SK-N-SH (cell line): Measurements from ENCODE around the gene ATP6V0E1. TPM values are rescaled to one million over a fixed set of nuclear protein-coding genes. Genes with fewer than 3 reads are reported as not detected.

Experiments used
- CTCF ChIA-PET: fragments of 300-600, 350-600 bp; formaldehyde crosslinking; extraction: SDS; loops from one replicate; lab custom pipeline; 2021; lab: Yijun Ruan, JAX
- POLR2A ChIA-PET: fragments of 350-600 bp; sonication (Branson Sonifier 250); formaldehyde crosslinking; extraction: SDS; loops from one replicate; lab custom pipeline; 2020; ENCODE audit warnings: antibody characterized with exemption, inconsistent platforms; lab: Yijun Ruan, JAX
- DNase-seq: peaks from one replicate; pipeline ENCODE4 v3.0.0; 2012
- H2AFZ ChIP-seq: fragments of 200-600 bp; sonication (generic); 2 replicates; pipeline ENCODE4 v1.8.1; 2016; ENCODE audit warnings: antibody characterized with exemption, mild to moderate bottlenecking, low read depth
- H3F3A ChIP-seq: fragments of 200-600 bp; sonication (generic); replicated peaks from 2 replicates; pipeline ENCODE3; 2016; ENCODE audit warnings: antibody characterized with exemption, mild to moderate bottlenecking; ENCODE audit not compliant: insufficient read depth
- H3K27ac ChIP-seq, 2 experiments: fragments of 200-500 bp in 1 of 2; fragments of 200-600 bp in 1 of 2; sonication (Bioruptor generic) in 1 of 2; sonication (generic), shearing (Covaris generic) in 1 of 2; 2 replicates each; pipeline versions ENCODE4 v1.5.1 to v1.6.1; 2014 to 2016; ENCODE audit warnings: low read depth in 2 of 2, inconsistent platforms in 1 of 2, low read length in 1 of 2, mild to moderate bottlenecking in 1 of 2, mixed read lengths in 1 of 2
- H3K27me3 ChIP-seq: fragments of 200-600 bp; sonication (generic), shearing (Covaris generic); 2 replicates; pipeline ENCODE4 v1.6.1; 2016; ENCODE audit warnings: mixed run types; ENCODE audit not compliant: insufficient read depth
- H3K36me3 ChIP-seq, 2 experiments: fragments of 200-500 bp in 1 of 2; fragments of 200-600 bp in 1 of 2; sonication (Bioruptor generic) in 1 of 2; sonication (generic) in 1 of 2; replicated peaks in 1 of 2; 2 replicates each; pipeline versions ENCODE3 to v1.5.1; 2014 to 2016; ENCODE audit warnings: low read length in 1 of 2, mild to moderate bottlenecking in 1 of 2; ENCODE audit not compliant: insufficient read depth in 2 of 2, control insufficient read depth in 1 of 2
- H3K4me1 ChIP-seq, 2 experiments: fragments of 200-500 bp in 1 of 2; fragments of 200-600 bp in 1 of 2; sonication (Bioruptor generic) in 1 of 2; sonication (generic), shearing (Covaris generic) in 1 of 2; 2 replicates each; pipeline versions ENCODE4 v1.5.1 to v1.6.1; 2014 to 2016; ENCODE audit warnings: low read depth in 1 of 2, low read length in 1 of 2, mixed run types in 1 of 2; ENCODE audit not compliant: insufficient read depth in 2 of 2, control insufficient read depth in 1 of 2
- H3K4me2 ChIP-seq: fragments of 200-600 bp; sonication (generic), shearing (Covaris generic); 2 replicates; pipeline ENCODE4 v1.6.1; 2017; ENCODE audit warnings: mixed run types
- H3K4me3 ChIP-seq, 2 experiments: fragments of 200-500 bp in 1 of 2; fragments of 200-600 bp in 1 of 2; sonication (Bioruptor generic) in 1 of 2; sonication (generic), shearing (Covaris generic) in 1 of 2; 2 replicates each; pipeline versions ENCODE4 v1.5.1 to v1.8.1; 2014 to 2016; ENCODE audit warnings: low read depth in 2 of 2, inconsistent platforms in 1 of 2, low read length in 1 of 2, mild to moderate bottlenecking in 1 of 2, mixed read lengths in 1 of 2, moderate library complexity in 1 of 2
- H3K79me2 ChIP-seq: fragments of 200-600 bp; sonication (generic); 2 replicates; pipeline ENCODE4 v1.8.1; 2017; ENCODE audit warnings: mild to moderate bottlenecking; ENCODE audit not compliant: insufficient read depth
- H3K9ac ChIP-seq: fragments of 200-600 bp; sonication (generic); 2 replicates; pipeline ENCODE4 v1.6.1; 2017; ENCODE audit warnings: mixed run types
- H3K9me2 ChIP-seq: fragments of 200-600 bp; sonication (generic); 2 replicates; pipeline ENCODE4 v1.6.1; 2017; ENCODE audit warnings: mixed run types
- H3K9me3 ChIP-seq: fragments of 200-600 bp; sonication (generic); 2 replicates; pipeline ENCODE4 v1.6.1; 2017; ENCODE audit warnings: mixed run types, mild to moderate bottlenecking, moderate library complexity
- H4K20me1 ChIP-seq: fragments of 200-600 bp; sonication (generic); 2 replicates; pipeline ENCODE4 v1.6.1; 2017; ENCODE audit warnings: mild to moderate bottlenecking, mixed run types; ENCODE audit not compliant: insufficient read depth
- EZH2phosphoT487 ChIP-seq: fragments of 200-600 bp; sonication (generic); IDR thresholded peaks from 2 replicates; pipeline ENCODE4 v1.6.1; 2017; ENCODE audit warnings: low read depth, mixed run types, mild to moderate bottlenecking, antibody characterized with exemption, moderate library complexity, borderline replicate concordance
- FOXJ3 ChIP-seq: sonication (generic); formaldehyde crosslinking; IDR thresholded peaks from 2 replicates; pipeline ENCODE4 v1.5.1; 2020; ENCODE audit warnings: mild to moderate bottlenecking, missing genetic modification reagents
- GATA2 ChIP-seq: sonication (generic); formaldehyde crosslinking; IDR thresholded peaks from 2 replicates; pipeline ENCODE4 v1.5.0; 2020; ENCODE audit warnings: mild to moderate bottlenecking, missing genetic modification reagents
- MXI1 ChIP-seq: IDR thresholded peaks from 2 replicates; pipeline ENCODE4 v1.6.1; 2012; ENCODE audit warnings: mild to moderate bottlenecking, low read depth, low read length, improper control_type of control experiment
- NFIC ChIP-seq: IDR thresholded peaks from 2 replicates; pipeline ENCODE4 v1.4.0; 2012; ENCODE audit warnings: borderline replicate concordance
- NRF1 ChIP-seq: IDR thresholded peaks from 2 replicates; pipeline ENCODE4 v1.6.1; 2012; ENCODE audit warnings: low read depth, mild to moderate bottlenecking, low read length
- POLR2AphosphoS5 ChIP-seq: IDR thresholded peaks from 2 replicates; pipeline ENCODE4 v1.6.1; 2012; ENCODE audit warnings: low read depth, low read length
- RAD21 ChIP-seq: IDR thresholded peaks from 2 replicates; pipeline ENCODE4 v1.6.1; 2012; ENCODE audit warnings: mild to moderate bottlenecking, low read length
- SIN3A ChIP-seq: IDR thresholded peaks from 2 replicates; pipeline ENCODE4 v1.6.1; 2012; ENCODE audit warnings: low read depth, mild to moderate bottlenecking, low read length, moderate library complexity, borderline replicate concordance
- SMC3 ChIP-seq: IDR thresholded peaks from 2 replicates; pipeline ENCODE4 v1.6.1; 2012; ENCODE audit warnings: low read depth, low read length, improper control_type of control experiment
- TCF12 ChIP-seq: IDR thresholded peaks from 2 replicates; pipeline ENCODE4 v1.4.0; 2012
- TEAD4 ChIP-seq: IDR thresholded peaks from 2 replicates; pipeline ENCODE4 v1.4.0; 2012; ENCODE audit warnings: mild to moderate bottlenecking, borderline replicate concordance; ENCODE audit not compliant: insufficient read depth
- YY1 ChIP-seq: IDR thresholded peaks from 2 replicates; pipeline ENCODE4 v1.4.0; 2012; ENCODE audit warnings: low read depth, mild to moderate bottlenecking
- WGBS: methylation state at CpG from one replicate; pipeline ENCODE4 v1.1.6; 2017; ENCODE audit warnings: low lambda C conversion rate; 5-methylcytosine and 5-hydroxymethylcytosine counted together
- polyA plus RNA-seq, 3 experiments: library from polyadenylated mRNA; depleted of rRNA; stranded (reverse); fragments of >200 nt; gene quantifications; 2 replicates each; pipeline ENCODE4 v1.2.3, GENCODE V29; 2012
- TF ChIP-seq, protein P1 (sequence below): IDR thresholded peaks from 2 replicates; pipeline ENCODE4 v1.4.0; 2012; ENCODE audit warnings: low read depth
- TF ChIP-seq, protein P2 (sequence below): fragments of 200-600 bp; sonication (generic); IDR thresholded peaks from 2 replicates; pipeline ENCODE4 v1.6.1; 2017; ENCODE audit warnings: antibody characterized with exemption, mild to moderate bottlenecking, moderate library complexity

ATP6V0E1 gene
- polyA plus RNA-seq, 1 of the 3 experiments (the other 2 are of a cell fraction), result 243 TPM

DNA sequence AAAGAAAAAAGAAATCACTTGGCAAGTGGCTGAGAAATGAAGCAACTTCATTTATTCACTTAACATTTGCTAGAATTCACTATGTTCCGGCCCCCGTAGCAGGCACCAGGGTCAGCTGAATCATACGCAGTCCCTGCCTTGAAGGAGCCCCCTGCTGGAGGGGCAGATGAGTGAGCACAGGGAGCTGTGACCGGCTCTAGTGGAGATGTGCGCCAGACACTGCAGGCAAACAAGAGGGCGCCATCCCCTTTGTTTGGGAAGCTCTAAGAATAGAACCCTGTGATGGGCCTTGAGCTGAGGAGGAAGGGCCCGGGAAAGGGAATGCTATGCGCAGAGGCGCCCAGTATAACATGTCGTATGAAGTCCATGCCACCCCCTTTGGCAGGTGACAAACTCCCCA is 44.5 kb upstream of the ATP6V0E1 start:
- H3K9ac ChIP-seq, result no peak overlapping the region
- CTCF ChIA-PET, result interaction anchor here (1.9 to 23.2 kb wide), 5 partner anchors 7 to 229 kb away, joined by 6 to 508 read pairs (median 9); no protein-coding TSS in a partner anchor
- peak overlapping the region in 1 of 2 experiments; percentile 28; a peak in 1 of 4 replicates for H3K4me3 ChIP-seq

DNA sequence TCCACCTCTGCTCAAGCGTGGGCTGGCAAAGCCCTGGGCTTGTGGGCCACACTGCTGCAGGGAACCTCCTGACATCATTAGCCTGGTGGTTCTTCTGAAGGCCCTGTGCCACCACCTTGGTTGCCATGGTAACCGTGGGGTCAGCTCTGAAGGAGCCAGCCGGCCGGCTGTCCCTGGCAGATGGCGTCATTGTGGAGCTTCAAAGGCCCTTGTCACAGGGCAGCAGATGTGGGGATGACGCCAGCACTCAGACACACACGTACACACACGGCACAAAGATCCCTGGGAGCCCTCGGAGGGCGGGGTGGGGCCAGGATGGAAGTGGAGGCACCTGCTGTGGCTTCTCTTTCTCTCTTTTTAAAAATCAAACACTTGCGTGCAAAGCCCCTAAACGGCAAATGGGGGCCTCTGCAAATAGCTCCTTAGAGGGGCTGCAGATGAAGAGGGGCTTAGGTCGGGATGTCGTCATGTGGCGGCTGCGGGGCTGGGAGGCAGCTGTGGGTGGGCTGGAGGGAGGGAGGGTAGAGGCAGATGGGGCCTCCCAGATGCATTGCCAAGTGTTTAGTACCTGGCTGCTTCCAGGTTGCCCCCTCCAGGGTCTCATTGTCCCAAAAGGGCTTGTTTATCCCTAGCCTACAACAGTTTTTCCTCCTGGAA is 43.8 kb upstream of the ATP6V0E1 start:
- Histone ChIP-seq H3K4me2 (no peak overlapping the region), H3F3A (peaks cover 33% of the 10 kb centered on the region), H3K9me3 (no peaks in the 10 kb centered on the region), H4K20me1 (no peaks in the 10 kb centered on the region), H2AFZ (no peak overlapping the region), H3K4me1 (peaks cover 0 to 29% of the 10 kb centered on the region in 2 experiments; a peak in 2 of 4 replicates), H3K27ac (peak overlapping the region in 1 of 2 experiments; percentile 56; a peak in 1 of 4 replicates), H3K9ac (no peak overlapping the region), H3K9me2 (no peaks in the 10 kb centered on the region), H3K79me2 (peaks cover 5% of the 10 kb centered on the region; the same call in 1 of the 2 replicates), H3K36me3 (peaks cover 2 to 16% of the 10 kb centered on the region in 2 experiments), H3K27me3 (no peaks in the 10 kb centered on the region), H3K4me3 (no peak overlapping the region)
- DNase-seq, result no peak
- no peak for TF ChIP-seq GATA2 (CRISPR knock-in tag)
- no peak for TF ChIP-seq FOXJ3 (CRISPR knock-in tag)
- TF ChIP-seq YY1, result no peak
- TF ChIP-seq, protein P1, sequence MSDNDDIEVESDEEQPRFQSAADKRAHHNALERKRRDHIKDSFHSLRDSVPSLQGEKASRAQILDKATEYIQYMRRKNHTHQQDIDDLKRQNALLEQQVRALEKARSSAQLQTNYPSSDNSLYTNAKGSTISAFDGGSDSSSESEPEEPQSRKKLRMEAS, result no peak
- TF ChIP-seq MXI1, result no peak
- no peak for TF ChIP-seq TCF12
- no peak for TF ChIP-seq NRF1
- no peak for TF ChIP-seq SMC3
- TF ChIP-seq, protein P2, sequence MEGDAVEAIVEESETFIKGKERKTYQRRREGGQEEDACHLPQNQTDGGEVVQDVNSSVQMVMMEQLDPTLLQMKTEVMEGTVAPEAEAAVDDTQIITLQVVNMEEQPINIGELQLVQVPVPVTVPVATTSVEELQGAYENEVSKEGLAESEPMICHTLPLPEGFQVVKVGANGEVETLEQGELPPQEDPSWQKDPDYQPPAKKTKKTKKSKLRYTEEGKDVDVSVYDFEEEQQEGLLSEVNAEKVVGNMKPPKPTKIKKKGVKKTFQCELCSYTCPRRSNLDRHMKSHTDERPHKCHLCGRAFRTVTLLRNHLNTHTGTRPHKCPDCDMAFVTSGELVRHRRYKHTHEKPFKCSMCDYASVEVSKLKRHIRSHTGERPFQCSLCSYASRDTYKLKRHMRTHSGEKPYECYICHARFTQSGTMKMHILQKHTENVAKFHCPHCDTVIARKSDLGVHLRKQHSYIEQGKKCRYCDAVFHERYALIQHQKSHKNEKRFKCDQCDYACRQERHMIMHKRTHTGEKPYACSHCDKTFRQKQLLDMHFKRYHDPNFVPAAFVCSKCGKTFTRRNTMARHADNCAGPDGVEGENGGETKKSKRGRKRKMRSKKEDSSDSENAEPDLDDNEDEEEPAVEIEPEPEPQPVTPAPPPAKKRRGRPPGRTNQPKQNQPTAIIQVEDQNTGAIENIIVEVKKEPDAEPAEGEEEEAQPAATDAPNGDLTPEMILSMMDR, result no peak
- TF ChIP-seq POLR2AphosphoS5, result no peak
- no peak for TF ChIP-seq EZH2phosphoT487
- no peak for TF ChIP-seq SIN3A
- 90% methylated on average over 16 of the region's 16 CpGs for WGBS
- CTCF ChIA-PET, result interaction anchor here (0.9 to 23.2 kb wide), 8 partner anchors 8 to 229 kb away, joined by 3 to 508 read pairs (median 8); partner anchors contain the start of genes DUSP1 and RPL26L1
- POLR2A ChIA-PET, result no interaction called here

More for the DNA sequence above, 44.5 kb upstream of the ATP6V0E1 start:
- no peaks in the 10 kb centered on the region for H3K9me2 ChIP-seq
- WGBS, result 92% methylated on average over 10 of the region's 10 CpGs
- H2AFZ ChIP-seq, result no peak overlapping the region
- no peaks in the 10 kb centered on the region for H4K20me1 ChIP-seq
- H3K27ac ChIP-seq, result peak overlapping the region in 1 of 2 experiments; percentile 19; a peak in 1 of 4 replicates
- peaks cover 0 to 24% of the 10 kb centered on the region in 2 experiments; a peak in 2 of 4 replicates for H3K4me1 ChIP-seq
- H3K36me3 ChIP-seq, result peaks cover 4 to 16% of the 10 kb centered on the region in 2 experiments
- no peak overlapping the region for H3K4me2 ChIP-seq
- TF ChIP-seq, protein P2, result peak; percentile 54
- no peak for TF ChIP-seq NFIC
- TF ChIP-seq RAD21, result 0 out of 2 replicates have a peak, but pooled peaks have one; percentile 11
- TF ChIP-seq TEAD4, result no peak
- H3F3A ChIP-seq, result peaks cover 29% of the 10 kb centered on the region
- H3K27me3 ChIP-seq, result no peaks in the 10 kb centered on the region
- no peaks in the 10 kb centered on the region for H3K9me3 ChIP-seq
- DNase-seq, result no peak
- POLR2A ChIA-PET, result no interaction called here
- H3K79me2 ChIP-seq, result peaks cover 3% of the 10 kb centered on the region; the same call in 1 of the 2 replicates
